Testis (tissue), 3 donors: ENCODE measurements around the gene TMEM256. TPM values are rescaled to one million over a fixed set of nuclear protein-coding genes. Genes with fewer than 3 reads are reported as not detected.
A peak's percentile ranks its signal among the peaks of the same experiment; 100 is the strongest.

Experiments
- DNase-seq: peaks from one replicate; pipeline ENCODE4 v3.0.0-alpha.2; 2019
- H3K27ac ChIP-seq, 2 donors: fragments of 200-600 bp; sonication (generic); one replicate each; pipeline ENCODE4 v1.5.1; 2019
- H3K27me3 ChIP-seq: fragments of 200-600 bp; sonication (generic); one replicate; pipeline ENCODE4 v1.5.1; 2019
- H3K36me3 ChIP-seq: fragments of 200-600 bp; sonication (generic); one replicate; pipeline ENCODE4 v1.5.1; 2017; ENCODE audit warnings: low read depth; ENCODE audit errors: missing control alignments
- H3K4me1 ChIP-seq: fragments of 200-600 bp; sonication (generic); one replicate; pipeline ENCODE4 v1.5.1; 2019
- H3K4me3 ChIP-seq, 2 donors: fragments of 200-600 bp; sonication (generic); one replicate each; pipeline ENCODE4 v1.5.1; 2017 to 2019
- H3K9me3 ChIP-seq: fragments of 200-600 bp; sonication (generic); one replicate; pipeline ENCODE4 v1.5.1; 2017
- CTCF ChIP-seq, 3 experiments: fragments of 450-650 bp in 2 of 3; fragments of 200-600 bp in 1 of 3; sonication (generic) in 1 of 3; IDR thresholded peaks; one replicate each; pipeline ENCODE4 v1.5.1; 2016 to 2019; ENCODE audit warnings: antibody characterized with exemption in 3 of 3, mild to moderate bottlenecking in 2 of 3, moderate library complexity in 1 of 3
- POLR2A ChIP-seq: fragments of 450-650 bp; IDR thresholded peaks from one replicate; pipeline ENCODE4 v1.6.1; 2017; ENCODE audit warnings: antibody characterized with exemption, mild to moderate bottlenecking, moderate library complexity
- WGBS, 2 donors: methylation state at CpG; one replicate each; pipeline ENCODE4 v1.1.5; 2018; 5-methylcytosine and 5-hydroxymethylcytosine counted together
- intact Hi-C: fragments of 100-400 bp; cut with DNase I; formaldehyde crosslinking; loops from one replicate; pipeline ENCODE4 v1.15.1; 2023; ENCODE audit warnings: low total_unique reads
- polyA plus RNA-seq: library from polyadenylated mRNA; stranded (reverse); fragments of 350-450 nt; fragmentation: Illumina TruSeq; extraction: RNeasy Lipid Tissue Mini Kit (QIAGEN cat#74804); gene quantifications from one replicate; pipeline ENCODE4 v1.2.3, GENCODE V29; 2014; ENCODE audit warnings: low read depth, low replicate concordance; ENCODE audit not compliant: insufficient read depth
- total RNA-seq, 2 donors: library from RNA; depleted of rRNA; stranded (reverse); fragments of >200 nt; gene quantifications; one replicate each; pipeline ENCODE4 v1.2.3, GENCODE V29; 2016

The TMEM256 gene
- total and polyA plus RNA-seq, 3 donors from 2014 or later = 18.7 to 33.3 (median 27.3) TPM

GRCh38 chr17:7410634-7411426 lies 6.9 kb upstream of the TMEM256 start:
- Histone ChIP-seq H3K9me3 (no peaks in the 10 kb centered on the region), H3K4me3 (no peak overlapping the region), H3K36me3 (no peaks in the 10 kb centered on the region), H3K4me1 (peaks cover 3% of the 10 kb centered on the region), H3K27ac (no peak overlapping the region), H3K27me3 (no peaks in the 10 kb centered on the region)
- no peak for DNase-seq
- intact Hi-C loops = no loop called here
- TF ChIP-seq CTCF (IDR thresholded peaks at IDR 0.05) (no peak), POLR2A (no peak)
- WGBS, 2 donors = 85 to 87% methylated on average over 21 to 25 of the region's 25 CpGs

DNA sequence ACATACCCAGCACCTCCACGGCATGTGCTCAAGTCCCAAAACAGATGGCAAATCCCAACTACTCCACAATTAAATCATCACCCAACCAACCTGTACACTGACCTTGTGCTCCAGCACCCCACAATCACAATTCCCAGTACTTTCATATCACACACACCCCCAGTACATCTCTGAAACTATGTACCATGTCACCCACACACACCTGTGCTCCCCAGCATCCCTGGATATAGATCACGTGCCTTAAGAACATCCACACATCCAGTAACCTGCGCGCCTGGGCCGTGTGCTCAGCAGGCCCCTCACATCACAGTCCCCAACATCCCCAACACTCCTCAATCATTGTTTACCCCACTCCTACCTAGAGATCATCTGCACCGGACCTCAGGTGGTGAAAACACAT lies 5.8 kb upstream of the TMEM256 start:
- Histone ChIP-seq H3K4me3 (no peak overlapping the region), H3K27ac (no peak overlapping the region), H3K27me3 (no peaks in the 10 kb centered on the region), H3K9me3 (no peaks in the 10 kb centered on the region), H3K4me1 (peaks cover 8% of the 10 kb centered on the region), H3K36me3 (no peaks in the 10 kb centered on the region)
- no peak for DNase-seq
- no peak for TF ChIP-seq CTCF (IDR thresholded peaks at IDR 0.05)
- TF ChIP-seq POLR2A = no peak
- intact Hi-C loops = no loop called here
- 90 to 91% methylated on average over 6 of the region's 6 CpGs for WGBS, 2 donors

DNA sequence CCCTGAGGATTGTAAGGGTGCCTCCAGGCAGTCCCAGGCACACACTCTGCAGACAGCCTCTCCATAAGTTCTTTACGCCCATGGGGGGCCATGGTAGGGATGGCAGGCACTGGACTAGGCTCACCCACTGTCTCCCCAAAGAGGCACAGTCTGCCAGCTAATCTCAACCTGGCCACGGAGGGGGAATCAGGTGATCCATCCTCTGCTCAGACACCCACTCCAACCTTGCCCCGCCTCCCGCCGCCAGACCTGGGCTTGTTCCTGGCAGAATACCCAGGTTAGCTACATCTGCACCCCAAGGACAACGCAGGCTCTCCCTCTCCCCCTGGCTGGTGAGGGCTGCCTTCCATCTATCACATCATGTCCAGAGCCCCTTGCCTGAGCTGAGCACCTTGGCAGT lies 5.0 kb upstream of the TMEM256 start:
- Histone ChIP-seq H3K4me3 (no peak overlapping the region), H3K9me3 (no peaks in the 10 kb centered on the region), H3K4me1 (peaks cover 8% of the 10 kb centered on the region), H3K27ac (no peak overlapping the region), H3K36me3 (no peaks in the 10 kb centered on the region), H3K27me3 (no peaks in the 10 kb centered on the region)
- intact Hi-C loops = no loop called here
- no peak for DNase-seq
- no peak for TF ChIP-seq POLR2A
- no peak for TF ChIP-seq CTCF (IDR thresholded peaks at IDR 0.05)
- WGBS, 2 donors = 56 to 67% methylated on average over 2 to 6 of the region's 6 CpGs

- no peak for TF ChIP-seq POLR2A
- no peak for TF ChIP-seq CTCF (IDR thresholded peaks at IDR 0.05)
- no peaks in the 10 kb centered on the region for H3K9me3 ChIP-seq
- no peaks in the 10 kb centered on the region for H3K36me3 ChIP-seq
- H3K4me3 ChIP-seq = peak overlapping the region; percentile 18 to 23
- DNase-seq = no peak
- H3K27ac ChIP-seq = no peak overlapping the region
- H3K27me3 ChIP-seq = no peaks in the 10 kb centered on the region
- intact Hi-C loops = no loop called here
- WGBS, 2 donors = 74% methylated on average over 39 of the region's 58 CpGs; no CpG with 5 or more reads in 1 of the 2 donors
- H3K4me1 ChIP-seq = peaks cover 8% of the 10 kb centered on the region
Observed at GRCh38 chr17:7408252-7408727, 4.4 kb upstream of the TMEM256 start.
